Erythroblast (primary cell): ENCODE results near the gene C3orf22.

Source experiments
- DNase-seq, 2 experiments: peaks; one replicate each; lab custom pipeline; 2025; lab: John Stamatoyannopoulos, UW
- GATA1 ChIP-seq: IDR thresholded peaks from 2 replicates; pipeline ENCODE4 v1.6.1; 2011; ENCODE audit warnings: low read depth, mild to moderate bottlenecking, control low read depth, low read length, moderate library complexity
- POLR2A ChIP-seq: IDR thresholded peaks from 2 replicates; pipeline ENCODE4 v1.6.1; 2011; ENCODE audit warnings: mild to moderate bottlenecking, low read length

C3orf22 gene

GRCh38 chr3:126533506-126533905, 25.2 kb downstream of the C3orf22 start:
- no peak for DNase-seq
- TF ChIP-seq POLR2A (no peak), GATA1 (no peak)

- DNase-seq = no peak
- no peak for TF ChIP-seq GATA1
- no peak for TF ChIP-seq POLR2A
Measured at GRCh38 chr3:126531051-126531330, 27.7 kb downstream of the C3orf22 start.

- DNase-seq = peak in 1 of 2 experiments; percentile 2
- TF ChIP-seq GATA1 = no peak
- TF ChIP-seq POLR2A = no peak
Measured at GRCh38 chr3:126530171-126531050, 28.3 kb downstream of the C3orf22 start.

GRCh38 chr3:126529585-126530170, 29.1 kb downstream of the C3orf22 start:
- no peak for DNase-seq
- TF ChIP-seq POLR2A (no peak), GATA1 (no peak)

GRCh38 chr3:126528800-126529541, 29.8 kb downstream of the C3orf22 start:
- TF ChIP-seq POLR2A = no peak
- no peak for TF ChIP-seq GATA1
- DNase-seq = peak; percentile 44 to 49

- TF ChIP-seq GATA1 = no peak
- TF ChIP-seq POLR2A = no peak
- no peak for DNase-seq
Measured at GRCh38 chr3:126528419-126528799, 30.3 kb downstream of the C3orf22 start.

GRCh38 chr3:126527455-126528211, 31.1 kb downstream of the C3orf22 start:
- no peak for TF ChIP-seq GATA1
- no peak for TF ChIP-seq POLR2A
- no peak for DNase-seq

GRCh38 chr3:126527006-126527405, 31.7 kb downstream of the C3orf22 start:
- TF ChIP-seq GATA1 = no peak
- DNase-seq = no peak

- no peak for DNase-seq
- TF ChIP-seq POLR2A = no peak
- no peak for TF ChIP-seq GATA1
Measured at GRCh38 chr3:126526668-126527005, 32.1 kb downstream of the C3orf22 start.

- no peak for TF ChIP-seq GATA1
- no peak for TF ChIP-seq POLR2A
- no peak for DNase-seq
Measured at GRCh38 chr3:126525853-126526667, 32.7 kb downstream of the C3orf22 start.

- no peak for DNase-seq
- TF ChIP-seq POLR2A (no peak), GATA1 (no peak)
Measured at GRCh38 chr3:126525091-126525852, 33.5 kb downstream of the C3orf22 start.

- TF ChIP-seq GATA1 (no peak), POLR2A (no peak)
- DNase-seq = no peak
Measured at GRCh38 chr3:126524429-126524988, 34.2 kb downstream of the C3orf22 start.
